ENCODE results near the gene EFTUD2. TPM values are rescaled to one million over a fixed set of nuclear protein-coding genes. Genes with fewer than 3 reads are reported as not detected.

EFTUD2 gene
- total and polyA plus RNA-seq, 2 donors from 2014 or later = 37.9 to 98.4 TPM

GRCh38 chr17:44905006-44906000, 6.1 kb upstream of the EFTUD2 start:
- Histone ChIP-seq H3K9ac (ENCODE audit: low read length in 3 of 3) (no peak overlapping the region), H3K4me1 (ENCODE audit: control insufficient read depth in 2 of 3, insufficient read depth in 2 of 3, low read depth in 1 of 3, low read length in 3 of 3) (peaks cover 0 to 13% (median 0%) of the 10 kb centered on the region in 3 donors), H3K27ac (ENCODE audit: low read depth in 2 of 2, low read length in 2 of 2) (no peak overlapping the region), H3K36me3 (ENCODE audit: control insufficient read depth in 2 of 3, insufficient read depth in 3 of 3, low read length in 3 of 3) (peaks cover 0 to 2% (median 0%) of the 10 kb centered on the region in 3 donors), H3K4me3 (ENCODE audit: low read length in 3 of 3) (no peak overlapping the region), H3K27me3 (ENCODE audit: control insufficient read depth, insufficient read depth, low read length) (no peaks in the 10 kb centered on the region), H3K9me3 (ENCODE audit: control insufficient read depth in 2 of 3, insufficient read depth in 1 of 3, low read length in 3 of 3) (no peaks in the 10 kb centered on the region)
- FAIRE-seq (no peak), DNase-seq (no peak)
- TF ChIP-seq, protein P1, sequence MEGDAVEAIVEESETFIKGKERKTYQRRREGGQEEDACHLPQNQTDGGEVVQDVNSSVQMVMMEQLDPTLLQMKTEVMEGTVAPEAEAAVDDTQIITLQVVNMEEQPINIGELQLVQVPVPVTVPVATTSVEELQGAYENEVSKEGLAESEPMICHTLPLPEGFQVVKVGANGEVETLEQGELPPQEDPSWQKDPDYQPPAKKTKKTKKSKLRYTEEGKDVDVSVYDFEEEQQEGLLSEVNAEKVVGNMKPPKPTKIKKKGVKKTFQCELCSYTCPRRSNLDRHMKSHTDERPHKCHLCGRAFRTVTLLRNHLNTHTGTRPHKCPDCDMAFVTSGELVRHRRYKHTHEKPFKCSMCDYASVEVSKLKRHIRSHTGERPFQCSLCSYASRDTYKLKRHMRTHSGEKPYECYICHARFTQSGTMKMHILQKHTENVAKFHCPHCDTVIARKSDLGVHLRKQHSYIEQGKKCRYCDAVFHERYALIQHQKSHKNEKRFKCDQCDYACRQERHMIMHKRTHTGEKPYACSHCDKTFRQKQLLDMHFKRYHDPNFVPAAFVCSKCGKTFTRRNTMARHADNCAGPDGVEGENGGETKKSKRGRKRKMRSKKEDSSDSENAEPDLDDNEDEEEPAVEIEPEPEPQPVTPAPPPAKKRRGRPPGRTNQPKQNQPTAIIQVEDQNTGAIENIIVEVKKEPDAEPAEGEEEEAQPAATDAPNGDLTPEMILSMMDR (IDR thresholded peaks at IDR 0.05; ENCODE audit: borderline replicate concordance, extremely low read depth, insufficient read depth) = no peak
- intact Hi-C loops (cut with DNase I) = no loop called here

DNA sequence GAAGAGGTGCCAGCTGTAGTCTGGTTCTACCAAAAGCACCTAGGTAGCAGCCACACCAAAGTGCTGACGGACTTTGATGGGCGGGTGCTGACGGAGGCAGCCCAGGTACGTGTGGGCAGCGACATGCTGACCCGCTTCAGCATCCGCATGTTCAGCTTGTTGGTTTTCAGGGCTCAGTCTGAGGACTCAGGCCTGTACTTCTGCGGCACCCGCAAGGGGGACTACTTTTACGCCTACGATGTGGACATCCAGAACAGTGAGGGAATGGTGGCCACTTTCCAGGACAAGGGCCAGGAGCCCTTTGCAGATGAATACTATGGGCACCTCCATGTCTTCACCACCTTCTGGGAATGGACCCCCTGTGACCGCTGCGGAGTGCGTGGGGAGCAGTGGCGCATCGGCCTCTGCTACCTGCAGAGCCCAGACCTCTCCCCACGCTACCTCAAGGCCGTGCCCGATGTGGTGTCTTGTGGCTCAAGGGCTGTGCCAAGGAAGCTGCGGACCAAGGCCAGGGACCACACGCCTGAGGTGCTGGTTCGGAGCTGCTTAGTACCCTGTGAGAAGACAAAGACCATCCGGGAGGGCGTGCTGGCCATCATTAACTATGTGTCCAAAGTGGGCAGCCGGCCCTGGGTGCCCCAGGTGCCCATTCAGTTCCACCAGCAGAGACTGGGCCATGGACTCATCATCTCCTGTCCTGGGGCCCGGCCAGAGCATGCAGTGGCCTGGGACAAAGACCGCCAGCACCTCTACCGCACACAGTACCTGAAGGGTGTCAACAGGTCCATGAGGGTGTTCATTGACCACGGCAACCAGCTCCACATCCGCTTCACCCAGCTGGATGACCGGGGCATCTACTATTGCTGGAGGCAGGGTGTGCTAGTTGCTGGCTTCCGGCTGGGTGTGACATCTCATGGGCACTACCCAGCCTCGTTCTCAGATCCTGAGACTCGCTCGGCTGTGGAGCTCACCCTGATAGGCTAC, 5.0 kb upstream of the EFTUD2 start:
- intact Hi-C loops (cut with DNase I) = no loop called here
- peaks cover 0 to 2% (median 0%) of the 10 kb centered on the region in 3 donors for H3K36me3 ChIP-seq (ENCODE audit: control insufficient read depth in 2 of 3, insufficient read depth in 3 of 3, low read length in 3 of 3)
- H3K9me3 ChIP-seq (ENCODE audit: control insufficient read depth in 2 of 3, insufficient read depth in 1 of 3, low read length in 3 of 3) = no peaks in the 10 kb centered on the region
- no peak overlapping the region for H3K9ac ChIP-seq (ENCODE audit: low read length in 3 of 3)
- no peak for FAIRE-seq
- H3K4me3 ChIP-seq (ENCODE audit: low read length in 3 of 3) = no peak overlapping the region
- no peak overlapping the region for H3K27ac ChIP-seq (ENCODE audit: low read depth in 2 of 2, low read length in 2 of 2)
- no peaks in the 10 kb centered on the region for H3K27me3 ChIP-seq (ENCODE audit: control insufficient read depth, insufficient read depth, low read length)
- H3K4me1 ChIP-seq (ENCODE audit: control insufficient read depth in 2 of 3, insufficient read depth in 2 of 3, low read depth in 1 of 3, low read length in 3 of 3) = peaks cover 0 to 19% (median 2%) of the 10 kb centered on the region in 3 donors
- TF ChIP-seq, protein P1 (IDR thresholded peaks at IDR 0.05; ENCODE audit: borderline replicate concordance, extremely low read depth, insufficient read depth) = no peak
- DNase-seq = no peak

GRCh38 chr17:44903012-44903685, 3.9 kb upstream of the EFTUD2 start:
- peaks cover 0 to 19% (median 6%) of the 10 kb centered on the region in 3 donors for H3K4me1 ChIP-seq (ENCODE audit: control insufficient read depth in 2 of 3, insufficient read depth in 2 of 3, low read depth in 1 of 3, low read length in 3 of 3)

More at GRCh38 chr17:44903012-44903685, 3.9 kb upstream of the EFTUD2 start:
- Histone ChIP-seq H3K27me3 (ENCODE audit: control insufficient read depth, insufficient read depth, low read length) (no peaks in the 10 kb centered on the region), H3K27ac (ENCODE audit: low read depth in 2 of 2, low read length in 2 of 2) (no peak overlapping the region), H3K36me3 (ENCODE audit: control insufficient read depth in 2 of 3, insufficient read depth in 3 of 3, low read length in 3 of 3) (peaks cover 0 to 2% (median 0%) of the 10 kb centered on the region in 3 donors), H3K9ac (ENCODE audit: low read length in 3 of 3) (no peak overlapping the region), H3K9me3 (ENCODE audit: control insufficient read depth in 2 of 3, insufficient read depth in 1 of 3, low read length in 3 of 3) (no peaks in the 10 kb centered on the region), H3K4me3 (ENCODE audit: low read length in 3 of 3) (no peak overlapping the region)
- DNase-seq = no peak
- TF ChIP-seq, protein P1 (IDR thresholded peaks at IDR 0.05; ENCODE audit: borderline replicate concordance, extremely low read depth, insufficient read depth) = no peak
- no peak for FAIRE-seq
- intact Hi-C loops (cut with DNase I) = no loop called here

Measured in kidney (tissue), 14 donors.